Immature natural killer cell (primary cell): ENCODE measurements around the gene HCN2. TPM values are rescaled to one million over a fixed set of nuclear protein-coding genes. Genes with fewer than 3 reads are reported as not detected.
A peak's percentile ranks its signal among the peaks of the same experiment; 100 is the strongest.
"Not testable (repeated sequence)": the region's sequence is repeated elsewhere in the genome, so short reads cannot be mapped to it uniquely, and the experiment has no call there.

Source experiments
- DNase-seq, 3 donors: peaks; one replicate each; pipeline ENCODE4 v3.0.0; 2022; ENCODE audit warnings: mixed read lengths in 1 of 3
- H3K27ac Mint-ChIP-seq, 6 donors: one replicate each; pipeline ENCODE4 v1.8.0; 2020; ENCODE audit warnings: mixed read lengths in 6 of 6, mild to moderate bottlenecking in 5 of 6, inconsistent platforms in 4 of 6, moderate library complexity in 3 of 6
- H3K27me3 Mint-ChIP-seq, 3 donors: one replicate each; pipeline ENCODE4 v1.8.0; 2020 to 2021; ENCODE audit warnings: low read depth in 3 of 3, mild to moderate bottlenecking in 3 of 3, mixed read lengths in 3 of 3, moderate library complexity in 3 of 3, inconsistent platforms in 1 of 3
- H3K36me3 Mint-ChIP-seq, 3 donors: one replicate each; pipeline ENCODE4 v1.8.0; 2020; ENCODE audit warnings: mixed read lengths in 3 of 3, inconsistent platforms in 2 of 3, mild to moderate bottlenecking in 2 of 3
- H3K4me1 Mint-ChIP-seq, 2 donors: one replicate each; pipeline ENCODE4 v1.8.0; 2020; ENCODE audit warnings: inconsistent platforms in 2 of 2, mild to moderate bottlenecking in 2 of 2, mixed read lengths in 2 of 2, moderate library complexity in 1 of 2
- H3K4me3 Mint-ChIP-seq, 5 donors: one replicate each; pipeline ENCODE4 v1.8.0; 2020; ENCODE audit warnings: mild to moderate bottlenecking in 5 of 5, mixed read lengths in 5 of 5, inconsistent platforms in 3 of 5, moderate library complexity in 3 of 5
- H3K9me3 Mint-ChIP-seq, 6 donors: one replicate each; pipeline ENCODE4 v1.8.0; 2020; ENCODE audit warnings: mild to moderate bottlenecking in 6 of 6, mixed read lengths in 6 of 6, inconsistent platforms in 4 of 6, moderate library complexity in 3 of 6
- polyA plus RNA-seq, 3 donors: library from polyadenylated mRNA; unstranded; fragments of 300-500 nt; fragmentation: Illumina TruSeq; gene quantifications; one replicate each; pipeline ENCODE4 v1.2.3, GENCODE V29; 2021

Gene HCN2
- polyA plus RNA-seq, 3 donors from 2014 or later = not detected

DNA sequence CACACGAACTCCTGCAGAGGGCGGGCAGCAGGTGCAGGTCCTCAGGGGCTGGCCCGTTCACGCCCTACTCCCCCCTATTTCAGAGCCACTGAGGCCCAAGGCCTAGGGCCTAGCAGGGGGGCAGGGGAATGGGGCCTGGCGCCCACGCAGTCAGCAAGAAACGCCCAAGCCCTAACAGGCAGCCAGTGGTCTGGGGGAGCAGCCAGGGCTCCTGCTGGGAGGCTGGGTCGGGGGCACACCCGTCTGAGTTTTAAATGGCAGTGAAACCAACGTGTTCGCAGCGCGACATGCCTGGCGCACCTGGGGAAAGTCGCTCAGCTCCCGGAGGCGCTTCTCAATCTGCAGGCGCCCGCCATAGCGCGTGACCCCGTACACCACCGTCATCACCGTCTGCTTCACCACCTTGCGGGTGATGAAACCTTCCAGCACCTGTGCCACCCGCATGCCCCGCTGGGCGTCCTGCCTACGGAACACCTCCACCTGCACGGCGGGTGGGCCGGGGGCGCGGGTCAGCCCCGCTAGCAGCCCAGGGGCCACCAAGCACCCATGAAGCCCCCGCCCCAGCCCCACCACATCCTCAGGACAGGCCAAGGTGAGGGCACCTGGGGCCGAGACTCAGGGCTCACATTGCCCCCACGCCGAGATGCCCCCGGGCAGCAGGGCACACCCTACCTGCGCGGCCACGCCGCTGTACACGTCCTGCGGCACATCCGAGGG, 29.8 kb downstream of the HCN2 start:
- Mint-ChIP-seq H3K4me1 (peaks cover 5 to 6% of the 10 kb centered on the region in 2 donors), H3K27ac (no peak overlapping the region)

DNA sequence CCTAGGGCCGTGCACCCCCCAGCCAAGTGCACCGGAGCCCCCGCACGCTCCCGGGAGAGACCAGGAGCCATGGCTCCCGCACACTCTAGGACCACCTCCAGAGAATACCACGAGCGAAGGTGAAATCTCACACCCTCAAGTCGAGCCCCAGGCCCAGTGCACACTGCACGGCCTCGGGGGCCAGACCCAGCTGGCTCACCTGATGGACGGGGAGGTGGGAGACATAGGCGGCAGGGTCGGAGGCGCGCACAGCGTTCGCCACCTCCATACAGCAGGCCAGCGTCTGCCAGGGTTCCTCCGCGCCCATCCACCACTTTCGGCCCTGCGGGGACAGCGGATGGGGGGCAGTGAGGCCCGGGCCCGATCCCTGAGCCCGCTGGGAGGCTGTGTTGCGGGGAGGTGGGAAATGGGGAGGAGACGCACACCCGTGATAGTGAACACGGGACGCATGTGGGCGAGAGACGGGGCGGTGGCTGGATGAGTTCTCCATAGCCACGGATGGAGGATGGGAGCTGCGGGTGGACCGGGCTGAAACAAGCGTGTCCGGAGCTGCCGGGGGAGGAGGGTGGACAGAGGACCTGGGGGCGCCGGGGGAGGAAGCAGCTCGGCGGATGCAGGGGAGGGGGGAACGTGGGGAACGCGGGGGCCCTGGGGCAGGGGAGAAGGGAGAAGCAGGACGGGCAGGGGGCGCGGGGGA, 30.6 kb downstream of the HCN2 start:
- peaks cover 3 to 5% of the 10 kb centered on the region in 2 donors for H3K4me1 Mint-ChIP-seq
- peaks cover 0 to 4% (median 3%) of the 10 kb centered on the region in 3 donors for H3K27me3 Mint-ChIP-seq
- no peak overlapping the region for H3K4me3 Mint-ChIP-seq
- no peak for DNase-seq
- H3K36me3 Mint-ChIP-seq = peaks cover 3 to 13% (median 3%) of the 10 kb centered on the region in 3 donors
- H3K9me3 Mint-ChIP-seq = no peaks in the 10 kb centered on the region
- H3K27ac Mint-ChIP-seq = no peak overlapping the region

More for the DNA sequence above, 29.8 kb downstream of the HCN2 start:
- Mint-ChIP-seq H3K27me3 (peaks cover 0 to 4% (median 3%) of the 10 kb centered on the region in 3 donors), H3K4me3 (no peak overlapping the region), H3K36me3 (peaks cover 3 to 13% (median 3%) of the 10 kb centered on the region in 3 donors), H3K9me3 (no peaks in the 10 kb centered on the region)
- DNase-seq = no peak

DNA sequence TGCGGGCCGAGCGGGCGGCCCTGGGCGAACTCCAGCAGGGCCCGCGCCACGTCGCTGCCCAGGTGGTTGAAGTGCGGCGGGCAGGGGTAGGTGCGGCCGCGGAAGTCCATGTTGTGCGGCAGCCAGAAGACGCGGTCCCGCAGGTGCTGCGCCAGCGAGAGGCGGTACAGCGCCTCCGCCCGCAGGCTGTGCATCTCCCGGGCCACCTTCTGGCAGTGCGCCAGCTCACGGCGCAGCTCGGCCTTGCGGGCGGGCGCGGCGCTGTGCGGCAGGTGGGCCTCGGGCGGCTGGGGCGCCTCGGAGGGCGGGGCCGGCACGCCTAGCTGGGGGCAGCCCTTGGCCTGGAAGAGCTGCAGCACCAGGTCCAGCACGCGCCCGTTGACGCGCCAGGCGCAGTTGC, 31.5 kb downstream of the HCN2 start:
- H3K27ac Mint-ChIP-seq, H3K36me3 Mint-ChIP-seq, H3K4me1 Mint-ChIP-seq, DNase-seq, H3K9me3 Mint-ChIP-seq, H3K4me3 Mint-ChIP-seq, H3K27me3 Mint-ChIP-seq: not testable (repeated sequence)

DNA sequence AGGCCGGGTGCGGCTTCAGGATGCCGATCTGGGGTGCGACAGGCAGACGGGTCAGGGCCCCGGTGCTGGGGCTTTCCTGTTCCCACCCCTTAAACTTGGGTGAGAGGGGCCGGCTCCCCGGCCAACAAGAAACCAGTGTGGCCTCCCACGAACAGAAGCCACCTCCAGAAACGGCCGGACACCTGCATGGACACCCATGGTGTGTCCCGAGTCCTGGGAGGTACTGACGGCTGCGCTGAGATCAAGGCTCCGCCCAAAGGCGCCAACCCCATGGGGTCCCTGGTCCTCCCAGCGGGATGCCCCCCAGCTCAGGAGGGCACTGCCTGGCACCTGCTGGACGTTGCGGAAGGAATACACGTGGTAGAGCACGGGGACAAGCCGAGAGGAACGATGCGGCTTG, 32.1 kb downstream of the HCN2 start:
- Mint-ChIP-seq H3K4me1 (peaks cover 0 to 2% of the 10 kb centered on the region in 2 donors), H3K36me3 (peaks cover 5 to 10% (median 6%) of the 10 kb centered on the region in 3 donors), H3K27me3 (peaks cover 0 to 6% (median 3%) of the 10 kb centered on the region in 3 donors), H3K27ac (no peak overlapping the region), H3K4me3 (no peak overlapping the region), H3K9me3 (no peaks in the 10 kb centered on the region)
- no peak for DNase-seq

DNA sequence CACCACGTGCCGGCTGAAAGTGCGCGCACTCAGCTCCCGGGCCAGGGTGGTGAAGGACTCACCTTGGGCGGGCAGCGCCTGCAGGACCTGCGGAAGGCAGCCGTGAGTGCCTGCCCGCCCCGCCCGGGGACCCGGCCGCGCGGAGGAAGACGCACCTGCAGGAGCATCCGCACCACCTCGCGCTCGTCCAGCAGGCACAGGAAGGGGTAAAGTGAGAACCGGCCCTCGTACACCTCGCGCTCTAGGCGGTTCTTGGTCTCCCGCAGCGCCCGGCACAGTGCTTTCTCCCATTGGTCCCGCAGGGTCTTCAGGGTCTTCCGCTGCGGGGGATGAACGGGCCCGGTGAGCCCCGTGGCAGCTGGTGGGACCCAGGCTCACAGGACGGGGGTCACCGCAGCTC, 33.0 kb downstream of the HCN2 start:
- Mint-ChIP-seq H3K36me3 (peaks cover 4 to 7% (median 6%) of the 10 kb centered on the region in 3 donors), H3K27me3 (peaks cover 0 to 6% (median 3%) of the 10 kb centered on the region in 3 donors), H3K9me3 (no peaks in the 10 kb centered on the region), H3K27ac (no peak overlapping the region), H3K4me3 (no peak overlapping the region), H3K4me1 (peaks cover 0 to 2% of the 10 kb centered on the region in 2 donors)
- DNase-seq = no peak

DNA sequence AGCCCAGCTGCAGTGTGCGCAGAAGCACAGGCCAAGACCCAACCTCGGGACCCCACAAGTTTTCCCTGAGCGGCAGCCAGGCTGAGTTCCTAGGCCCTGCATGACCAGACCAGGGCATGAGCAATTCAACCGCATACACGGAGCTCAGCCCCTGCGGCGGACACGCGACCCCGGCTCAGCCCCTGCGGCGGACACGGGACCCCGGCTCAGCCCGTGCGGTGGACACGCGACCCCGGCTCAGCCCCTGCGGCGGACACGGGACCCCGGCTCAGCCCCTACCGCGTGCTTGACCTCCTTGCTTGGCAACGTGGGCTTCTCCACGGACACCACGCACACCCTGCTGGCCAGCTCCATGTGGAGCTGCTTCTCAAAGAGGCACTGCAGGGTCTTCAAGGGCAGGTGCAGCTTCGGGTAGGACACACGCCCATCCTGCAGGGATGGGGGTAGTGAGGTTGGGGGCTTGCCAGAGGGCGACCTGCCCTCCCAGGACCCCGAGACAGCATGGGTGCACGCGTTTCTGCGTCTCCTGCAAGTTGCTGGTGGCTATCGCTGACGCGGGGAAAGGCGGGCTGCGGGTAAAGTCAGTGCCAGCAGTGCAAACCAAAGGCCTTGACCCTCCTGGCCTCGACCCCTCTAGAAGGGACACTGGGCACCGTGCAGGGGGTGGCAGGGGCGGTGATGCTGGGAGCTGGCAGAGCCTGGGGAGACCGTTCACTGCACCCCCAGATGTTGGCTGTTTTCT, 33.7 kb downstream of the HCN2 start:
- no peak overlapping the region for H3K4me3 Mint-ChIP-seq
- peaks cover 0 to 2% of the 10 kb centered on the region in 2 donors for H3K4me1 Mint-ChIP-seq
- DNase-seq = no peak
- H3K36me3 Mint-ChIP-seq = peaks cover 5 to 9% (median 8%) of the 10 kb centered on the region in 3 donors
- peaks cover 0 to 6% (median 3%) of the 10 kb centered on the region in 3 donors for H3K27me3 Mint-ChIP-seq
- no peaks in the 10 kb centered on the region for H3K9me3 Mint-ChIP-seq
- H3K27ac Mint-ChIP-seq = no peak overlapping the region

DNA sequence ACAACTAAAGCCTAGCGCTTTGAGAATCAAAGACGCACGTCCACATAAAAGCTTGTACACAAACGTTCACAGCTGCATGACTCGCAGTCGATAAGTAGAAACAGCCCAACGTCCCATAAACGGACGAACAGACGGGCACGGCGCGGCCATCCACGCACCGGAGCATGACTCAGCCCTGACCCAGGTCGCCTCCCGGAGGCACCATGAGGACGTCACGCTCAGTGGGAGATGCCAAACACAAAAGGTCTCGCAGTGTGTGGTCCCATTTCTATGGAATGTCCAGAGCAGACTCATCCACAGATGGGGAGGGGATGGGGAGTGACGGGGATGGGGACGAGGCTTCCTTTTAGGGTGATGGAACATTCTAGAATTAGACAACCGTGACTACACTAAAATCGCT, 34.3 kb downstream of the HCN2 start:
- no peak for DNase-seq
- no peaks in the 10 kb centered on the region for H3K9me3 Mint-ChIP-seq
- H3K4me1 Mint-ChIP-seq = peaks cover 5 to 6% of the 10 kb centered on the region in 2 donors
- peaks cover 0 to 3% (median 3%) of the 10 kb centered on the region in 3 donors for H3K27me3 Mint-ChIP-seq
- H3K4me3 Mint-ChIP-seq = no peak overlapping the region
- H3K27ac Mint-ChIP-seq = no peak overlapping the region
- H3K36me3 Mint-ChIP-seq = peaks cover 5 to 14% (median 13%) of the 10 kb centered on the region in 3 donors

DNA sequence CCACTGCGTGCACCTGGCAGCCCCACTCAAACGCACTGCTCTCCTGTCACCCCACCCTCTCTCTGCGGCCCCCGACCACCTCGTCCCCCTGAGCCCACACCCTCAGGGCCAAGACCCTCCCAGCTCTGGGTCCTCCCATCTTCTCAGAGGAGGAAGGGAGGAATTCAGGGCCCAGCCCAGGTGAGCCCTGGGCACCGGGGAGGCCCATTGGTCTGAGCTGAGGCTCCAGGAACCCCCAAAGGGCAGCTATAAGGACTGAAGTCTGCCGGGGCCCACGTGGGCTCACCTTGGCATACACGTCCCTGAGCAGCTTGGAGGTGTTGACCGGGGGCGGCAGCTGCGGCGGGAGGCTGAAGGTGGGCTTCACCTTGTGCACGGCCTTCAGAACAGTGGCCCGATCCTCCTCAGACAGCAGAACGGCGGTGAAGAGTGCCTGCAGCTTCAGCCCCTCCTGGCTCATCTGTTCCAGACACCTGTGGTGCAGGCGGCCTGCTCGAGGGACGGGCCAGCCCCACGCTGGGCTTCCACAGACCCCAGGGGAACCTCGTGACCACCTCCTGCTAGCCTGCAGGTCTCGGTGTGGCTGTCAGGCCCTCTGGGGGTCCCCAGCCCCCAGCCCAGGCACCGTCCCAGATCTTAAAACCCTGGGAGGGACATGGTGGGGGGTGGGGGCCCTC, 34.9 kb downstream of the HCN2 start:
- peaks cover 0 to 3% (median 3%) of the 10 kb centered on the region in 3 donors for H3K27me3 Mint-ChIP-seq
- no peak overlapping the region for H3K27ac Mint-ChIP-seq
- peaks cover 5 to 16% (median 16%) of the 10 kb centered on the region in 3 donors for H3K36me3 Mint-ChIP-seq
- no peaks in the 10 kb centered on the region for H3K9me3 Mint-ChIP-seq
- H3K4me3 Mint-ChIP-seq = no peak overlapping the region
- peaks cover 7 to 8% of the 10 kb centered on the region in 2 donors for H3K4me1 Mint-ChIP-seq
- no peak for DNase-seq

DNA sequence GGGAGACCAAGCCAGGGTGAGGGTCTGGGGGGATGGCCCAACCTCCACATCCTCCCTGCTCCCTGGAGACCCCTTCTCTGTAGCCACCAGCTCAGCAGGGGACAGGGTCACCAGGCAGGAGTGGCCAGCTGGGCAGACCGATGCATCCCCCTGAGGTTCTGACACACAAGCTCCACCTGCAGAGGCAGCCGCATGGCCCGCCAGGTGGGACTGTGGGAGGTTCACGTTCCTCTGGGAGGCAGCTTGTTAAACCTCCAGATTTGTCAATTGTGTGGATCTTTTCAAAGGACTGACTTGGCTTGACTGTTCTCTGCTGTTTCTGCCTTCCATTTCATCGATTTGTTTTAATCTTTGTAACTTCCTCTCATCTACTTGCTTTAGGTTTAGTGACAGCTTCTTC, 35.6 kb downstream of the HCN2 start:
- no peaks in the 10 kb centered on the region for H3K9me3 Mint-ChIP-seq
- H3K4me1 Mint-ChIP-seq = peaks cover 8 to 10% of the 10 kb centered on the region in 2 donors
- H3K27ac Mint-ChIP-seq = no peak overlapping the region
- H3K4me3 Mint-ChIP-seq = no peak overlapping the region
- H3K27me3 Mint-ChIP-seq = peaks cover 0 to 3% (median 3%) of the 10 kb centered on the region in 3 donors
- DNase-seq = no peak
- H3K36me3 Mint-ChIP-seq = peaks cover 5 to 16% (median 16%) of the 10 kb centered on the region in 3 donors

DNA sequence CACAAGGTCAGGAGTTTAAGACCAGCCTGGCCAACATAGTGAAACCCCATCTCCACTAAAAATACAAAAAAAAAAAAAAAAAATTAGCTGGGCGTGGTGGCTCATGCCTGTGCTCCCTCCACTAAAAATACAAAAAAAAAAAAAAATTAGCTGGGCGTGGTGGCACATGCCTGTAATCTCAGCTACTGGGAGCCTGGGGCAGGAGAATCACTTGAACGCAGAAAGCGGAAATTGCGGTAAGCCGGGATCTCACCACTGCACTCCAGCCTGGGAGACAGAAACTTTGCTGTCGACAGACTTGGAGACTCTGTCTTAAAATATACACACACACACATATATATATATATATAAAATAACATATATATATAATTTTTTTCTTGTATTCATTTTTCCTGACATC, 36.9 kb downstream of the HCN2 start:
- not testable (repeated sequence) for H3K27ac Mint-ChIP-seq, H3K9me3 Mint-ChIP-seq, H3K4me3 Mint-ChIP-seq, DNase-seq, H3K27me3 Mint-ChIP-seq
- peaks cover 13 to 15% of the 10 kb centered on the region in 2 donors for H3K4me1 Mint-ChIP-seq
- H3K36me3 Mint-ChIP-seq = peaks cover 5 to 16% (median 16%) of the 10 kb centered on the region in 3 donors

DNA sequence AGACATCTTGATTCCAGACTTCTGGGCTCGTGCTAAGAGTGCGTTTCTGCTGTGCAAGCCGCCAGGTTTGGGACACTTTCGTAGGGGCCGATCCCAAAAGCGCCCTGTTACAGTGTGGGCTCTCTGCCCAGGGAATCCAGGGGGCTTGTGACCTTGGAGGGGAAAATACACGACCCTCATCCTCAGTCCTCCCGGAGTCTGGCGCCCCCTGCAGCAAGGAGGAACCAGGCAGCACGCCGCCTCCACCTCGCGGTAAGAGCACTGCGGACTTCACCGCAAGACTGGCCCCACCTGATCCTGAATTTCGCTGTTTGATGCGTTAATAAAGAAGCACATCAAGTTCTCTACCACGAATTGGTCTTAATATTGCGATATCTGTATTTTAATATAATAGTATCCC, 38.5 kb downstream of the HCN2 start:
- Mint-ChIP-seq H3K9me3 (no peaks in the 10 kb centered on the region), H3K4me3 (no peak overlapping the region), H3K4me1 (peaks cover 13 to 29% of the 10 kb centered on the region in 2 donors), H3K36me3 (peaks cover 5 to 16% (median 16%) of the 10 kb centered on the region in 3 donors), H3K27me3 (peaks cover 3 to 11% (median 10%) of the 10 kb centered on the region in 3 donors), H3K27ac (no peak overlapping the region)
- no peak for DNase-seq

DNA sequence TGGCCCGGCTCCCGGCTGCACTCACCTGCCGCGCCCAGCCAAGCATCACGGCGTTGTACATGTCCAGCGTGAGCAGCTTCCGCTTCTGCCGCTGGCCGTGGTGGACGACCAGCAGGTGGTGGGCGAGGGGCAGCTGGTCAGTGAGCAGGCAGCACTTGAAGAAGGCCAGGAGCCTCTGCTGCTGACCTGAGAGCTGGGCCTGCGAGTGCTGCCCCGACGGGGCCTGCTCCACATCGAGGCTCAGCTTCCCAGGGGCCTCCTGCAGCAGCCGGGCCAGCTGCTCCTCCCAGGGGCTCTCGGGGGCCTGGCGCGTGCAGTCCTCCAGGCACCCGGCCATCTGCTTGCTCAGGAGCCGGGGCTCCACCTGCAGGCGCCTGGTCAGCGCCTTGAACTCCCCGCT, 39.8 kb downstream of the HCN2 start:
- peaks cover 21 to 38% of the 10 kb centered on the region in 2 donors for H3K4me1 Mint-ChIP-seq
- H3K27me3 Mint-ChIP-seq = peaks cover 10 to 16% (median 14%) of the 10 kb centered on the region in 3 donors
- not testable (repeated sequence) for H3K4me3 Mint-ChIP-seq, H3K9me3 Mint-ChIP-seq, H3K27ac Mint-ChIP-seq, DNase-seq
- H3K36me3 Mint-ChIP-seq = peaks cover 5 to 16% (median 16%) of the 10 kb centered on the region in 3 donors

DNA sequence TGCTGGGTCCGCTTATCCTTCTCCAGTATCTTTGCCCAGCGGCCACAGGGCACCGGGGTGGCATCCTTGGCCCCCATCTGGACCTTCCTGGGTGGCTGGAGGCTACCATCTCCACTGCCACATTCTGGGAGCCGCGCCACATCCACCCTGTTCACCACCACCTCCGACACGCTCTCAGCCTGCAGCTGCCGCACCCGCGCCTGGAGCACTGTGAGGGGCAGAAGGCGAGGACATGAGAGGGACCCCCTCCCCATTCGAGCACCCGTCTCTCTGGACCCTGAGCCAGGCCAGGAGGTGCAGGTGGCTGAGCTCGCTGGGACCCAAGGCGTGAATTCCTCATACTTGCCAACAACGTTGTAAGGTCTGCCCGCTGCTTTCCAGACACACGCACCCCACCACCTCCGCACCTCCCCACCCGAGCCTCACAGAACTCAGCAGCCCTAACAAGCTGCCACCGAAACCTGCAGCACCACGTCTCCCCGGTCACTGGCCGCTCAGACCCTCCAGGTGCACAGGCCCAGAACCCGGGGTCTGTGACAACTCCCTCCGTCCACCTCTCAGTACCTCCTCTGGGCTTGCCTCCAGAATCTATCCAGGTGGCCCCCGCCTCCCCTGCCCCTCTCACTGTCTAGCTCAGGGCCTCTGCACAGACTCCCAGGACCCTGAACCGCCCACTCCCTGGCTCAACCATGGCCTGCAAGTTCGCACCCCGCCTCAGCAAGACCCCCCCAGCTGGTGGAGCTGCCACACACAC, 40.5 kb downstream of the HCN2 start:
- peaks cover 5 to 16% (median 16%) of the 10 kb centered on the region in 3 donors for H3K36me3 Mint-ChIP-seq
- peaks cover 10 to 16% (median 14%) of the 10 kb centered on the region in 3 donors for H3K27me3 Mint-ChIP-seq
- no peaks in the 10 kb centered on the region for H3K9me3 Mint-ChIP-seq
- peak overlapping the region in 1 of 5 donors; percentile 13 for H3K4me3 Mint-ChIP-seq
- DNase-seq = no peak
- peaks cover 21 to 38% of the 10 kb centered on the region in 2 donors for H3K4me1 Mint-ChIP-seq
- H3K27ac Mint-ChIP-seq = peak overlapping the region in 1 of 6 donors; percentile 55
